Gastroesophageal sphincter (tissue), 4 donors: ENCODE measurements around the gene TRIP11. TPM values are rescaled to one million over a fixed set of nuclear protein-coding genes. Genes with fewer than 3 reads are reported as not detected.

Experiments
- ATAC-seq: fragments of 150-250 bp; one replicate; pipeline ENCODE4 v1.9.1; 2016; ENCODE audit warnings: mild to moderate bottlenecking, moderate library complexity
- H3K27ac ChIP-seq, 4 donors: fragments of 200-600 bp; sonication (generic) in 3 of 4; 1 replicate in 3 of 4; 2 replicates in 1 of 4; pipeline ENCODE4 v1.5.1; 2016 to 2019
- H3K27me3 ChIP-seq: fragments of 200-600 bp; sonication (generic); one replicate; pipeline ENCODE4 v1.5.1; 2019
- H3K36me3 ChIP-seq, 2 donors: fragments of 200-600 bp; sonication (generic); one replicate each; pipeline ENCODE4 v1.5.1; 2019; ENCODE audit warnings: control low read depth in 1 of 2
- H3K4me1 ChIP-seq, 3 donors: fragments of 200-600 bp; sonication (generic); 1 replicate in 2 of 3; 2 replicates in 1 of 3; pipeline ENCODE4 v1.5.1; 2016 to 2019; ENCODE audit warnings: control low read depth in 2 of 3
- H3K4me3 ChIP-seq, 2 donors: fragments of 200-600 bp; sonication (generic); one replicate each; pipeline ENCODE4 v1.5.1; 2019; ENCODE audit warnings: mild to moderate bottlenecking in 1 of 2, moderate library complexity in 1 of 2
- H3K9me3 ChIP-seq, 3 donors: fragments of 200-600 bp; sonication (generic); one replicate each; pipeline ENCODE4 v1.5.1; 2017 to 2019; ENCODE audit warnings: control low read depth in 2 of 3
- EP300 ChIP-seq: sonication (generic); formaldehyde crosslinking; IDR thresholded peaks from one replicate; pipeline ENCODE4 v1.6.1; 2017; ENCODE audit warnings: antibody characterized with exemption, mild to moderate bottlenecking
- POLR2A ChIP-seq, 2 donors: fragments of 450-650 bp; IDR thresholded peaks; one replicate each; pipeline ENCODE4 v1.6.1; 2017; ENCODE audit warnings: antibody characterized with exemption in 2 of 2, mild to moderate bottlenecking in 2 of 2, moderate library complexity in 1 of 2
- POLR2AphosphoS5 ChIP-seq: sonication (generic); formaldehyde crosslinking; IDR thresholded peaks from one replicate; pipeline ENCODE4 v1.6.1; 2017; ENCODE audit warnings: antibody characterized with exemption
- WGBS, 2 donors: methylation state at CpG; one replicate each; pipeline ENCODE4 v1.1.5; 2018; ENCODE audit warnings: low coverage in 1 of 2; 5-methylcytosine and 5-hydroxymethylcytosine counted together
- total RNA-seq, 4 donors: library from RNA; depleted of rRNA; stranded (reverse); fragments of >200 nt; gene quantifications; one replicate each; pipeline ENCODE4 v1.1.0, GENCODE V29; 2016
- TF ChIP-seq, protein P1 (sequence below), 4 experiments: fragments of 200-600 bp in 2 of 4; fragments of 450-650 bp in 2 of 4; sonication (generic) in 1 of 4; IDR thresholded peaks; one replicate each; pipeline ENCODE4 v1.5.1; 2017 to 2019; ENCODE audit warnings: antibody characterized with exemption in 4 of 4, mild to moderate bottlenecking in 2 of 4, moderate library complexity in 2 of 4

The TRIP11 gene
- total RNA-seq, 4 donors from 2014 or later = 39.3 to 51.6 (median 41.8) TPM

DNA sequence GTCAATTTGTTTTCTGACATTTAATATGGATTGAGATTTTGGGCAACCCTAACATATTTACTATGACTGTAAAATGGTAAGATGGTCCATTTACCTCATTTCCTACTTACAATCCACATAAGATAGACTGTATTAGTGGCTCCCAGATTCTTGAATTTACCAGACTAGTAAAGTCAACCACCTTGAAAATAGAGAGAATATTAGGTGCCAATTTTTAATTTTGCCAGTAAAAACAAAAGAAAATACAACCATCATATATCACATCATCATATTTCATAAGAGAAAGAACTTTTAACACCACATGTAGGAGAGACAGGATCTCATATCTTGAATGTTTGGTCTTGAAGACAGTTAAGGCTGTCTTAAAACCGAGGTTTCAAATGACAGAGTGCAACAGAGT, 84.7 kb downstream of the TRIP11 start:
- no peak overlapping the region for H3K4me3 ChIP-seq
- H3K9me3 ChIP-seq = no peaks in the 10 kb centered on the region
- no peaks in the 10 kb centered on the region for H3K36me3 ChIP-seq
- no peaks in the 10 kb centered on the region for H3K4me1 ChIP-seq
- peaks cover 13% of the 10 kb centered on the region for H3K27me3 ChIP-seq
- ATAC-seq = no peak
- no peak overlapping the region for H3K27ac ChIP-seq
- WGBS, 2 donors = 47 to 67% methylated on average over 1 of the region's 1 CpG
- TF ChIP-seq EP300 (no peak), POLR2A (IDR thresholded peaks at IDR 0.05) (no peak), POLR2AphosphoS5 (no peak)
- TF ChIP-seq, protein P1, sequence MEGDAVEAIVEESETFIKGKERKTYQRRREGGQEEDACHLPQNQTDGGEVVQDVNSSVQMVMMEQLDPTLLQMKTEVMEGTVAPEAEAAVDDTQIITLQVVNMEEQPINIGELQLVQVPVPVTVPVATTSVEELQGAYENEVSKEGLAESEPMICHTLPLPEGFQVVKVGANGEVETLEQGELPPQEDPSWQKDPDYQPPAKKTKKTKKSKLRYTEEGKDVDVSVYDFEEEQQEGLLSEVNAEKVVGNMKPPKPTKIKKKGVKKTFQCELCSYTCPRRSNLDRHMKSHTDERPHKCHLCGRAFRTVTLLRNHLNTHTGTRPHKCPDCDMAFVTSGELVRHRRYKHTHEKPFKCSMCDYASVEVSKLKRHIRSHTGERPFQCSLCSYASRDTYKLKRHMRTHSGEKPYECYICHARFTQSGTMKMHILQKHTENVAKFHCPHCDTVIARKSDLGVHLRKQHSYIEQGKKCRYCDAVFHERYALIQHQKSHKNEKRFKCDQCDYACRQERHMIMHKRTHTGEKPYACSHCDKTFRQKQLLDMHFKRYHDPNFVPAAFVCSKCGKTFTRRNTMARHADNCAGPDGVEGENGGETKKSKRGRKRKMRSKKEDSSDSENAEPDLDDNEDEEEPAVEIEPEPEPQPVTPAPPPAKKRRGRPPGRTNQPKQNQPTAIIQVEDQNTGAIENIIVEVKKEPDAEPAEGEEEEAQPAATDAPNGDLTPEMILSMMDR (IDR thresholded peaks at IDR 0.05) = no peak

DNA sequence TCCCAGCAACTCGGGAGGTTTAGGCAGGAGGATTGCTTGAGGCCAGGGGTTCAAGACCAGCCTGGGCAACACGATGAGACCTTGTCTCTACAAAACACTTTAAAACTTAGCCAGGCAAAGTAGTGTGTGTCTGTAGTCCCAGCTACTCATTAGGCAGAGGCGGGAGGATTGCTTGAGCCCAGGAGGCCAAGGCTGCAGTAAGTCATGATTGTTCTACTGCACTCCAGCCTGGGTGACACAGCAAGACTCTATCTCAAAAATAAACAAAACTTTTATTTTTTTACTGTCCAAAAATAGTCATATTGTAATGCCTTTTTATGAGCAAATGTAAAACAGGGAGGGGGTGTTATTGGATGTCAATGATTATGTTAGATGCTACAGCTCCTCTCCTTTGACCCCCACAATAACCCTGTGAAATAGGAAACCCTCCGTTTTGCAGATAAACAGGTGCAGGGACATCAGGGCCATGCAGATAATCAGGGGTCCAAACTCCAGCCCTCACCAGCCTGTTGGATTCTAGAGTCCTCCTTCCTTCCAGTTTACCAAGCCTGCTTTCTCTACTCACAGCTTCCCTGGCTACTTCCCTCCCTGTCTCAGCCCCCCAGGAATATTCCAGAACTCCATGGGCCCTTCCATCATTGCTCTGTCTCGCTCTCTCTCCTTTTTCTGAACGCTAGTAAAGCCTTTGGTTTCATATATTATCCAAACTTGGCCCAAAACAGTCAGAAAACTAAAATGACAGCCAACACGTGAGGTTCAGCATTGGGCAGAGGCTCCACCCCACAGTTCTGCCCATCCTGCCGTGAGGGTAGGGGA, 86.5 kb downstream of the TRIP11 start:
- no peaks in the 10 kb centered on the region for H3K36me3 ChIP-seq
- H3K4me1 ChIP-seq = peaks cover 0 to 1% (median under 1%) of the 10 kb centered on the region in 3 donors
- no peaks in the 10 kb centered on the region for H3K9me3 ChIP-seq
- H3K27me3 ChIP-seq = peaks cover 10% of the 10 kb centered on the region
- 69 to 80% methylated on average over 5 to 8 of the region's 8 CpGs for WGBS, 2 donors
- TF ChIP-seq, protein P1 (IDR thresholded peaks at IDR 0.05) = no peak
- TF ChIP-seq POLR2A (IDR thresholded peaks at IDR 0.05) (no peak), POLR2AphosphoS5 (no peak), EP300 (no peak)
- no peak for ATAC-seq
- H3K27ac ChIP-seq = no peak overlapping the region
- H3K4me3 ChIP-seq = no peak overlapping the region

DNA sequence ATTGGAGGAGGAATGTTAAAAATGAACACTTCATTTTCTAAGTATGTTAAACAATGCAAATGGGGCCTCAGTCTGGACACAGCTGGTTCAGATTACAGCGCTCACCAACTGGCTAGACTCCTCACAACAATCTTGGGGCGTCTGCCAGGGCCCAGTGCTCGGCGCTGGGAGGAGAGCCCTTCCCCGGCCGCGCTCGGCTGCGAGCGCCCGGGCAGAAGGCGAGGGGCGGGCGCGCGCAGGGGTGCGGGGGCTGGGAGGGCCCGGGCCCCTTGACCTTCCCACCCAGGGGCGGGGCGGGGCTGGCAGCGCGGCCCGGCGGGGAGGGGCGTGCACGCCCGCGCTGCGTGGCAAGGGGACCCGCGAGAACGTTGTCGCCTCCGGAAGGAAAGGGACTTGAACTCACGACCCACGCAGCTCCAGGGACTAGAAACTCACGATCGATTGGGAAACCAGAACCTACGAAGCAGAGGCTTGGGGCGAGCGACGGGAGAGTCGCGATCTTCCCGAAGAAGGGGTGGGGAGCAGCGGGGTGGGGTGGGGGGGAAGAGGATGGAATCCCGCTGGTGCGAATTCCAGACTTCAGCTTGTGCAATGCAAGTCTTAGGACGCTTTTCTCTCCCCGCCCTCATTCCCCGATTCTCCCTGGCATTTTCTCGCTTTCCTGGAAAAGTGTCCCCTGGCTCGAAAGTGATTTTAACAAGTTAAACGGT, 92.2 kb downstream of the TRIP11 start, which contains the start of gene FBLN5:
FBLN5 (minus strand) TSS at position 220 of the 710 bp plus-strand sequence. CDS start 465 bp downstream, outside the sequence.
- Histone ChIP-seq H3K27ac (peak within 1 kb of the TSS; percentile 19 to 80 (median 77)), H3K36me3 (no peaks in the 10 kb centered on the region), H3K27me3 (peaks cover 50% of the 10 kb centered on the region), H3K4me3 (peak within 1 kb of the TSS; percentile 39 to 62), H3K9me3 (no peaks in the 10 kb centered on the region), H3K4me1 (peaks cover 0 to 34% (median 3%) of the 10 kb centered on the region in 3 donors)
- ATAC-seq = peak; percentile 88
- WGBS, 2 donors = 2 to 3% methylated on average over 5 to 9 of the region's 54 CpGs
- peak; percentile 41 for TF ChIP-seq POLR2AphosphoS5
- TF ChIP-seq, protein P1 (IDR thresholded peaks at IDR 0.05) = no peak

DNA sequence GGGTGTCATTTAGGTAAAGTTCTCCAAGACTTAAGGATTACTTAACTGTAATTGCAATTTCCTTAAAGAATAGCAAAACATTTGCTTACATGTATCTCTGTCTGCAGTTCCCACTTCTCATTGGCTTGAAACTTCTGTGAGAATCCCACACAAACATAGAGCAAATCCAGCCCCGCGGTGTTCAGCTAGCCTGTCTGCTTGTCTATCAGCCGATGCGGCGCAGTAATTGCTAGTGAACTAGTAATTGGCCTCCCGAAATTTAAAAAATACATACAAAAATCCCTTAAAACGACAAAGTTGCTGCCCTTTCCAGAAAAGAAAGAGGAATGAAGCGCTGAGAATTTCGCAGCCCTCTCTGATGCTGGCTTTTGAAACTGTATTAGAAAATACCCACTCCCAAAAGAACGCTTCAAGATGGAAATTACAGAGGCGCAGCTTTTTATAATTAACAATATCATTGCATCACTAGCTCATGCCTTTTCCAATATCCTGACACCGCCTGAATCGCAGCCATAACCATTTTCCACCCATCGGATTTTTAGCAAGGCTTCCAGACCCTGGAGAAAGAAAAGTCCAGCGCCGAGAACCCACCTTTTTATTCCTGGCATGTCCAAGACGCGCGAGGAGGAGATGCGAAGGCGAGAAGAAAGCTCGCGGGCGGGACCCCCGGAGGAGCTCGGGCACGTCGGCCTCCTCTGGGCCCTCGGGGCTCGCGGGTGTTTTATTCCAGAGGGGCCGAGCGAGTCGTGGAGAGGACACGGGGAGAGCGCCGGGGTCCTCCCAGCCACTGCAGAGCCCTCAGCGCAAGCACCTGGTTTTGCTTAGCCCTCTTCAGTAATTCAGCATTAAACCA, 93.0 kb downstream of the TRIP11 start:
- no peaks in the 10 kb centered on the region for H3K36me3 ChIP-seq
- 2 to 8% methylated on average over 10 to 17 of the region's 38 CpGs for WGBS, 2 donors
- H3K9me3 ChIP-seq = no peaks in the 10 kb centered on the region
- peaks cover 56% of the 10 kb centered on the region for H3K27me3 ChIP-seq
- no peak for TF ChIP-seq POLR2AphosphoS5
- TF ChIP-seq, protein P1 (IDR thresholded peaks at IDR 0.05) = no peak
- TF ChIP-seq POLR2A (IDR thresholded peaks at IDR 0.05) = peak in 1 of 2 donors; percentile 20
- H3K27ac ChIP-seq = peak overlapping the region; percentile 19 to 80 (median 77)
- ATAC-seq = peak; percentile 37
- peak overlapping the region; percentile 39 to 62 for H3K4me3 ChIP-seq
- peaks cover 0 to 34% (median 3%) of the 10 kb centered on the region in 3 donors for H3K4me1 ChIP-seq
